ENCODE measurements around the gene NFIA.

The NFIA gene

DNA sequence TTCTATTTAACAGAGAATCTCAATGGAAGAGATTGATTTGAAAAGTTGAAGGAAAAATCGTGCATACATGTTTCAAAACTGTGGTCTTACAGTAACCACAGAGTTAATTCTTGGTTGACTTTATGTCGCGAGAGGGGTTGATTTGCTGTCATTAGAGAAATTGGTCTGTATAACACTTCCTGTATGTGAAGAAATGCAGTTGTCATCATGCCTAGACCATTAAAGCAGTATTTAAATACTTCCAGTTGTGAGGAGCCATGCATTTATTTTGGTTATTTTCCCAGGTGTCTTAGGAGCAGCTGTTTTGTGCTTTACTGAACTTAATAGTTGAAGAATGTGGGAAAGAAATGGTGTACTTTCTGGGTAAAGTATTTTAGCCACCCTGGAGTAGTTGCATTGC, 76.2 kb downstream of the NFIA start:
- TF ChIP-seq, protein P1, sequence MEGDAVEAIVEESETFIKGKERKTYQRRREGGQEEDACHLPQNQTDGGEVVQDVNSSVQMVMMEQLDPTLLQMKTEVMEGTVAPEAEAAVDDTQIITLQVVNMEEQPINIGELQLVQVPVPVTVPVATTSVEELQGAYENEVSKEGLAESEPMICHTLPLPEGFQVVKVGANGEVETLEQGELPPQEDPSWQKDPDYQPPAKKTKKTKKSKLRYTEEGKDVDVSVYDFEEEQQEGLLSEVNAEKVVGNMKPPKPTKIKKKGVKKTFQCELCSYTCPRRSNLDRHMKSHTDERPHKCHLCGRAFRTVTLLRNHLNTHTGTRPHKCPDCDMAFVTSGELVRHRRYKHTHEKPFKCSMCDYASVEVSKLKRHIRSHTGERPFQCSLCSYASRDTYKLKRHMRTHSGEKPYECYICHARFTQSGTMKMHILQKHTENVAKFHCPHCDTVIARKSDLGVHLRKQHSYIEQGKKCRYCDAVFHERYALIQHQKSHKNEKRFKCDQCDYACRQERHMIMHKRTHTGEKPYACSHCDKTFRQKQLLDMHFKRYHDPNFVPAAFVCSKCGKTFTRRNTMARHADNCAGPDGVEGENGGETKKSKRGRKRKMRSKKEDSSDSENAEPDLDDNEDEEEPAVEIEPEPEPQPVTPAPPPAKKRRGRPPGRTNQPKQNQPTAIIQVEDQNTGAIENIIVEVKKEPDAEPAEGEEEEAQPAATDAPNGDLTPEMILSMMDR (conservative IDR thresholded peaks at IDR 0.05; ENCODE audit: low read length): no peak
- peak; percentile 71 for DNase-seq (ENCODE audit: low read depth)
- no peak overlapping the region for H3K4me3 ChIP-seq (ENCODE audit: low read length)

DNA sequence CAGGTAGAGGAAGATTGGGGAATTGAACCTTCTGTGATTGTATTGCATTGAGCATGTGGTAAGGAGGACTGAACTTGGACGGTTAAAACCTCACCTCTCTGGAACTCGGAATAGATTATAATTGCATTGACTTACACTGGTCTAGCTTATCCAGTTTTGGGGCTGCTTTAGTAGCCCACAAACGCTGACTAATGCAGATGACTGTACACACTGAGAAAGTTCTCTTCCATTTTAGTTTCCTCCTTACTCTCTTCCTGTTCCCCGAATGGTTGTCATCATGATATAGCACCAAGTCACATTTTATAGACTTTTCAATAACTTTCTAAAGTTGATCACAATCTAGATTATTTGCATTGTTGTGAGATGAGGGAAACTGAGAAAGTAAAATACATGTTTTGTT, 78.2 kb downstream of the NFIA start:
- no peak for DNase-seq (ENCODE audit: low read depth)
- no peak overlapping the region for H3K4me3 ChIP-seq (ENCODE audit: low read length)
- TF ChIP-seq, protein P1 (conservative IDR thresholded peaks at IDR 0.05; ENCODE audit: low read length): no peak

DNA sequence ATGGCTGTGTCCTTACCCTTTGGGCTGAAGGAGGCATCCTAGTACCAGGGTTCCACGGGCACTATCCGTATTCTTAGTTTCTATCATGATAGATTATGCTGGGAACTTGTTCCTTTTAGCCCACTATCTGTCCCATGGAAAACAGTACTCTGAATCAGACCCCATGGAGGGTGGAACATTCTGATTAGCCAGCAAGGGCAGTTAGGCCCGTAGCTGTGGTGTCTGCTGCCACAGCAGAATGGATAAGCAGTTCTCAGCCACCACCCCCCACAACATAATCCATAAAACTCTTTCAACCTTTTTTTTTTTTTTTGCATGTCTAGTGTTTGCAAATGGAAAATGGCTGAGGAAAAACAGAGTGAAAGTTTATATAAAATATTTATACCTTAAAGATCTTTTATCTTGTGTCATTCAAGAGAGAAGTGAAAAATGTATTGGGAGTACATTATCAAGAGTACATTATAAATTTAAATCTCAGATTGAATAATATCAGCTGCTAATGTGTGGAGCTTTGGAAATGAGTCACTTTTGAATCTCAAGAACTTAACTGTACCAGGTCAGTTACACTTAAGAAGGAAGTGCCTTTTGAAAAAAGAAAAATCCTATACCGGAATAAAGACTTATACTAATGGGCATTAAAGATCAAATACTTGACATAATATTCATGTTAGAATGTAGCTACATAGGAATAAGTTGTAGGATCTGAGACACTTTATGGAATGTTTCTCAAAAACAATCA, 80.3 kb downstream of the NFIA start:
- TF ChIP-seq, protein P1 (conservative IDR thresholded peaks at IDR 0.05; ENCODE audit: low read length): no peak
- no peak overlapping the region for H3K4me3 ChIP-seq (ENCODE audit: low read length)
- no peak for DNase-seq (ENCODE audit: low read depth)

GRCh38 chr1:61163355-61163754, 81.0 kb downstream of the NFIA start:
- TF ChIP-seq, protein P1 (conservative IDR thresholded peaks at IDR 0.05; ENCODE audit: low read length): no peak
- DNase-seq (ENCODE audit: low read depth): no peak
- H3K4me3 ChIP-seq (ENCODE audit: low read length): no peak overlapping the region

- TF ChIP-seq, protein P1 (conservative IDR thresholded peaks at IDR 0.05; ENCODE audit: low read length): no peak
- no peak for DNase-seq (ENCODE audit: low read depth)
- no peak overlapping the region for H3K4me3 ChIP-seq (ENCODE audit: low read length)
Observed at GRCh38 chr1:61165402-61165801, 83.0 kb downstream of the NFIA start.

DNA sequence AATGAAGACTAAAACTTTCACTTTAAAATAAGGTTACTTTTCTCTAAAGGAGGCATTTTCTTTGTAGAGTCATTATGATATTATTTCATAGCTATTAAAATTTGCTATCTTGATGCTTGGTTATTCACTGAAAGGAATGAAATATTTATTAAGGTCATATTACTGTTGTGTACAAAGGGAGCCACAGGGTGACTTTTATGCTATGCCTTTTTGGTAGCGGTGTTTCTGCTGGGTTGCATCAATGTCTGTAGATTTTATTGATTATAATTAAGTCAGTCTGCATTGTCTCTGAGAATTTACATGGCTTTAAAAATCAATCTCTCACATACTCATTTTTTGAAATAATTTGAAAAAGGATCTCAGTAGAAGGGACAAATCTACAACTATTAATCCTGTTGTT, 84.9 kb downstream of the NFIA start:
- no peak overlapping the region for H3K4me3 ChIP-seq (ENCODE audit: low read length)
- TF ChIP-seq, protein P1 (conservative IDR thresholded peaks at IDR 0.05; ENCODE audit: low read length): no peak
- no peak for DNase-seq (ENCODE audit: low read depth)

GRCh38 chr1:61169045-61169444, 86.7 kb downstream of the NFIA start:
- DNase-seq (ENCODE audit: low read depth): no peak
- TF ChIP-seq, protein P1 (conservative IDR thresholded peaks at IDR 0.05; ENCODE audit: low read length): no peak
- H3K4me3 ChIP-seq (ENCODE audit: low read length): no peak overlapping the region

All from AG10803 (cell line).